Adrenal gland (tissue), 5 donors: Measurements from ENCODE around the gene HNRNPH3.

Source experiments
- POLR2A ChIP-seq, 2 donors: fragments of 450-650 bp; IDR thresholded peaks; one replicate each; pipeline ENCODE4 v1.6.1; 2017; ENCODE audit warnings: antibody characterized with exemption in 2 of 2, mild to moderate bottlenecking in 2 of 2, moderate library complexity in 1 of 2
- TF ChIP-seq, protein P1 (sequence below), 6 experiments: fragments of 450-650 bp in 4 of 6; fragments of 200-600 bp in 2 of 6; sonication (generic) in 1 of 6; IDR thresholded peaks; 1 replicate in 5 of 6; 2 replicates in 1 of 6; pipeline versions ENCODE4 v1.5.1 to v1.8.0; 2016 to 2021; ENCODE audit warnings: antibody characterized with exemption in 6 of 6, mild to moderate bottlenecking in 2 of 6, moderate library complexity in 1 of 6
- donor health status: DM: no; HTN: no; CAD: no.

DNA sequence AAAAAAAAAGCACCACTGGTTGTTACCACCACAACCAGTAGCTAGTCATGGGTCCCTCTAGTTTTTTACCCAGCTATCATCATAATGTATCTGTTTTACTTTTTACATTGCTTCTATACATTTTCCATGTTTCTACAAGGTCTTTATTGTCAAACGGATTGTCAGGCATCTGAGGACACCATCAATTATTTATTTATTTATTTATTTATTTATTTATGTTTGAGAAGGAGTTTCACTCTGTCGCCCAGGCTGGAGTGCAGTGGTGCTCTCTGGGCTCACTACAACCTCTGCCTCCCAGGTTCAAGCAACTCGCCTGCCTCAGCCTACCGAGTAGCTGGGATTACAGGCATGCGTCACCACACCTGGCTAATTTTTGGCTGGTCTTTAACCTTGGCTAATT lies 29.0 kb upstream of the HNRNPH3 start:
- TF ChIP-seq, protein P1, sequence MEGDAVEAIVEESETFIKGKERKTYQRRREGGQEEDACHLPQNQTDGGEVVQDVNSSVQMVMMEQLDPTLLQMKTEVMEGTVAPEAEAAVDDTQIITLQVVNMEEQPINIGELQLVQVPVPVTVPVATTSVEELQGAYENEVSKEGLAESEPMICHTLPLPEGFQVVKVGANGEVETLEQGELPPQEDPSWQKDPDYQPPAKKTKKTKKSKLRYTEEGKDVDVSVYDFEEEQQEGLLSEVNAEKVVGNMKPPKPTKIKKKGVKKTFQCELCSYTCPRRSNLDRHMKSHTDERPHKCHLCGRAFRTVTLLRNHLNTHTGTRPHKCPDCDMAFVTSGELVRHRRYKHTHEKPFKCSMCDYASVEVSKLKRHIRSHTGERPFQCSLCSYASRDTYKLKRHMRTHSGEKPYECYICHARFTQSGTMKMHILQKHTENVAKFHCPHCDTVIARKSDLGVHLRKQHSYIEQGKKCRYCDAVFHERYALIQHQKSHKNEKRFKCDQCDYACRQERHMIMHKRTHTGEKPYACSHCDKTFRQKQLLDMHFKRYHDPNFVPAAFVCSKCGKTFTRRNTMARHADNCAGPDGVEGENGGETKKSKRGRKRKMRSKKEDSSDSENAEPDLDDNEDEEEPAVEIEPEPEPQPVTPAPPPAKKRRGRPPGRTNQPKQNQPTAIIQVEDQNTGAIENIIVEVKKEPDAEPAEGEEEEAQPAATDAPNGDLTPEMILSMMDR (IDR thresholded peaks at IDR 0.05) = no peak
- TF ChIP-seq POLR2A (IDR thresholded peaks at IDR 0.05) = no peak
